ENCODE measurements around the gene MLLT10.

DNA sequence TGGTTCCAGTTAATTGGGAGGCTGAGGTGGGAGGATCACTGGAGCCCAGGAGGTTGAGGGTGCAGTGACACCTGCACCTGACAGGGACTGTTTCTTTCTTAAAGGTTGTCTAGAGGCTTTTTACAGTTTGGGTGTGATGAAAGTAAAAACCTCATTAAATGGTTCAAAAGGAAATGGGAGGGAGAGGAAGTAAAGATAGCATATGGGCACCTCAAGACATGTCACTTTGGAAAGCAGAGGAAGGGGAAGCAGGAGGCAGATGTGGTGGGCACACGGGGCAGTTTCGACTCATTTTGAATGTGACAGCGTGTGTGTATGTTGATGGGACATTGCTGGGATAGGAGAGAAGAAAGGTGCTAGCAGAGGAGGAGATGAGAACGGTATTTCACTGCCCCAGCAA, 203.1 kb downstream of the MLLT10 start:
- TF ChIP-seq, protein P1, sequence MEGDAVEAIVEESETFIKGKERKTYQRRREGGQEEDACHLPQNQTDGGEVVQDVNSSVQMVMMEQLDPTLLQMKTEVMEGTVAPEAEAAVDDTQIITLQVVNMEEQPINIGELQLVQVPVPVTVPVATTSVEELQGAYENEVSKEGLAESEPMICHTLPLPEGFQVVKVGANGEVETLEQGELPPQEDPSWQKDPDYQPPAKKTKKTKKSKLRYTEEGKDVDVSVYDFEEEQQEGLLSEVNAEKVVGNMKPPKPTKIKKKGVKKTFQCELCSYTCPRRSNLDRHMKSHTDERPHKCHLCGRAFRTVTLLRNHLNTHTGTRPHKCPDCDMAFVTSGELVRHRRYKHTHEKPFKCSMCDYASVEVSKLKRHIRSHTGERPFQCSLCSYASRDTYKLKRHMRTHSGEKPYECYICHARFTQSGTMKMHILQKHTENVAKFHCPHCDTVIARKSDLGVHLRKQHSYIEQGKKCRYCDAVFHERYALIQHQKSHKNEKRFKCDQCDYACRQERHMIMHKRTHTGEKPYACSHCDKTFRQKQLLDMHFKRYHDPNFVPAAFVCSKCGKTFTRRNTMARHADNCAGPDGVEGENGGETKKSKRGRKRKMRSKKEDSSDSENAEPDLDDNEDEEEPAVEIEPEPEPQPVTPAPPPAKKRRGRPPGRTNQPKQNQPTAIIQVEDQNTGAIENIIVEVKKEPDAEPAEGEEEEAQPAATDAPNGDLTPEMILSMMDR (IDR thresholded peaks at IDR 0.05) = no peak
- TF ChIP-seq POLR2A (IDR thresholded peaks at IDR 0.05) = no peak

Data from right lobe of liver (tissue), 4 donors.